Bronchial smooth muscle cell (primary cell): ENCODE results near the gene GAGE12D. TPM values are rescaled to one million over a fixed set of nuclear protein-coding genes. Genes with fewer than 3 reads are reported as not detected.

ENCODE experiments used
- total RNA-seq: library from RNA; depleted of rRNA; stranded (reverse); fragments of >200 nt; gene quantifications from 2 replicates; pipeline ENCODE4 v1.2.1, GENCODE V29; 2014

The GAGE12D gene, protein sequence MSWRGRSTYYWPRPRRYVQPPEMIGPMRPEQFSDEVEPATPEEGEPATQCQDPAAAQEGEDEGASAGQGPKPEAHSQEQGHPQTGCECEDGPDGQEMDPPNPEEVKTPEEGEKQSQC
- not detected in 2 replicates for total RNA-seq

DNA sequence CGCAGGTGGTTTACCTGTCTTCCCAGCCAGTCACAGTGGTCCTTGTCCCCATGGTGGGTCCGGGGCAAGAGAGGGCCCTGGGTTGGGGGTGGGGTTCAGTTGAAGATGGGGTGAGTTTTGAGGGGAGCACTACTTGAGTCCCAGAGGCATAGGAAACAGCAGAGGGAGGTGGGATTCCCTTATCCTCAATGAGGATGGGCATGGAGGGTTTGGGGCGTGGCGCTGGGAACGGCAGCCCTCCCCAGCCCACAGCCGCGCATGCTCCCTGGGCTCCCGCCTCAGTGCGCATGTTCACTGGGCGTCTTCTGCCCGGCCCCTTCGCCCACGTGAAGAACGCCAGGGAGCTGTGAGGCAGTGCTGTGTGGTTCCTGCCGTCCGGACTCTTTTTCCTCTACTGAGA, at the start of gene GAGE12D:
GAGE12D (plus strand) TSS at position 301 of the 400 bp plus-strand sequence. CDS start 1,155 bp downstream, outside the sequence.

DNA sequence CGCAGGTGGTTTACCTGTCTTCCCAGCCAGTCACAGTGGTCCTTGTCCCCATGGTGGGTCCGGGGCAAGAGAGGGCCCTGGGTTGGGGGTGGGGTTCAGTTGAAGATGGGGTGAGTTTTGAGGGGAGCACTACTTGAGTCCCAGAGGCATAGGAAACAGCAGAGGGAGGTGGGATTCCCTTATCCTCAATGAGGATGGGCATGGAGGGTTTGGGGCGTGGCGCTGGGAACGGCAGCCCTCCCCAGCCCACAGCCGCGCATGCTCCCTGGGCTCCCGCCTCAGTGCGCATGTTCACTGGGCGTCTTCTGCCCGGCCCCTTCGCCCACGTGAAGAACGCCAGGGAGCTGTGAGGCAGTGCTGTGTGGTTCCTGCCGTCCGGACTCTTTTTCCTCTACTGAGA, 9.7 kb upstream of the GAGE12D start, which contains the start of gene GAGE12C:
GAGE12C (plus strand) TSS at position 301 of the 400 bp plus-strand sequence. CDS start 1,155 bp downstream, outside the sequence.

DNA sequence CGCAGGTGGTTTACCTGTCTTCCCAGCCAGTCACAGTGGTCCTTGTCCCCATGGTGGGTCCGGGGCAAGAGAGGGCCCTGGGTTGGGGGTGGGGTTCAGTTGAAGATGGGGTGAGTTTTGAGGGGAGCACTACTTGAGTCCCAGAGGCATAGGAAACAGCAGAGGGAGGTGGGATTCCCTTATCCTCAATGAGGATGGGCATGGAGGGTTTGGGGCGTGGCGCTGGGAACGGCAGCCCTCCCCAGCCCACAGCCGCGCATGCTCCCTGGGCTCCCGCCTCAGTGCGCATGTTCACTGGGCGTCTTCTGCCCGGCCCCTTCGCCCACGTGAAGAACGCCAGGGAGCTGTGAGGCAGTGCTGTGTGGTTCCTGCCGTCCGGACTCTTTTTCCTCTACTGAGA, 9.5 kb downstream of the GAGE12D start, which contains the start of gene GAGE12E:
GAGE12E (plus strand) TSS at position 301 of the 400 bp plus-strand sequence. CDS start 1,155 bp downstream, outside the sequence.

DNA sequence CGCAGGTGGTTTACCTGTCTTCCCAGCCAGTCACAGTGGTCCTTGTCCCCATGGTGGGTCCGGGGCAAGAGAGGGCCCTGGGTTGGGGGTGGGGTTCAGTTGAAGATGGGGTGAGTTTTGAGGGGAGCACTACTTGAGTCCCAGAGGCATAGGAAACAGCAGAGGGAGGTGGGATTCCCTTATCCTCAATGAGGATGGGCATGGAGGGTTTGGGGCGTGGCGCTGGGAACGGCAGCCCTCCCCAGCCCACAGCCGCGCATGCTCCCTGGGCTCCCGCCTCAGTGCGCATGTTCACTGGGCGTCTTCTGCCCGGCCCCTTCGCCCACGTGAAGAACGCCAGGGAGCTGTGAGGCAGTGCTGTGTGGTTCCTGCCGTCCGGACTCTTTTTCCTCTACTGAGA, 19.0 kb downstream of the GAGE12D start, which contains the start of gene GAGE12F:
GAGE12F (plus strand) TSS at position 301 of the 400 bp plus-strand sequence. CDS start 1,155 bp downstream, outside the sequence.

DNA sequence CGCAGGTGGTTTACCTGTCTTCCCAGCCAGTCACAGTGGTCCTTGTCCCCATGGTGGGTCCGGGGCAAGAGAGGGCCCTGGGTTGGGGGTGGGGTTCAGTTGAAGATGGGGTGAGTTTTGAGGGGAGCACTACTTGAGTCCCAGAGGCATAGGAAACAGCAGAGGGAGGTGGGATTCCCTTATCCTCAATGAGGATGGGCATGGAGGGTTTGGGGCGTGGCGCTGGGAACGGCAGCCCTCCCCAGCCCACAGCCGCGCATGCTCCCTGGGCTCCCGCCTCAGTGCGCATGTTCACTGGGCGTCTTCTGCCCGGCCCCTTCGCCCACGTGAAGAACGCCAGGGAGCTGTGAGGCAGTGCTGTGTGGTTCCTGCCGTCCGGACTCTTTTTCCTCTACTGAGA, 28.6 kb downstream of the GAGE12D start, which contains the start of gene GAGE12G:
GAGE12G (plus strand) TSS at position 301 of the 400 bp plus-strand sequence. CDS start 1,155 bp downstream, outside the sequence.

DNA sequence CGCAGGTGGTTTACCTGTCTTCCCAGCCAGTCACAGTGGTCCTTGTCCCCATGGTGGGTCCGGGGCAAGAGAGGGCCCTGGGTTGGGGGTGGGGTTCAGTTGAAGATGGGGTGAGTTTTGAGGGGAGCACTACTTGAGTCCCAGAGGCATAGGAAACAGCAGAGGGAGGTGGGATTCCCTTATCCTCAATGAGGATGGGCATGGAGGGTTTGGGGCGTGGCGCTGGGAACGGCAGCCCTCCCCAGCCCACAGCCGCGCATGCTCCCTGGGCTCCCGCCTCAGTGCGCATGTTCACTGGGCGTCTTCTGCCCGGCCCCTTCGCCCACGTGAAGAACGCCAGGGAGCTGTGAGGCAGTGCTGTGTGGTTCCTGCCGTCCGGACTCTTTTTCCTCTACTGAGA, 38.1 kb downstream of the GAGE12D start, which contains the start of gene GAGE12H:
GAGE12H (plus strand) TSS at position 301 of the 400 bp plus-strand sequence. CDS start 1,155 bp downstream, outside the sequence.

DNA sequence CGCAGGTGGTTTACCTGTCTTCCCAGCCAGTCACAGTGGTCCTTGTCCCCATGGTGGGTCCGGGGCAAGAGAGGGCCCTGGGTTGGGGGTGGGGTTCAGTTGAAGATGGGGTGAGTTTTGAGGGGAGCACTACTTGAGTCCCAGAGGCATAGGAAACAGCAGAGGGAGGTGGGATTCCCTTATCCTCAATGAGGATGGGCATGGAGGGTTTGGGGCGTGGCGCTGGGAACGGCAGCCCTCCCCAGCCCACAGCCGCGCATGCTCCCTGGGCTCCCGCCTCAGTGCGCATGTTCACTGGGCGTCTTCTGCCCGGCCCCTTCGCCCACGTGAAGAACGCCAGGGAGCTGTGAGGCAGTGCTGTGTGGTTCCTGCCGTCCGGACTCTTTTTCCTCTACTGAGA, 47.7 kb downstream of the GAGE12D start, which contains the start of gene GAGE2A:
GAGE2A (plus strand) TSS at position 301 of the 400 bp plus-strand sequence. CDS start 1,155 bp downstream, outside the sequence.

Other genes with a start within 250 kb of the GAGE12D start
- not detected in 2 replicates for gene GAGE10, start 238.1 kb upstream of the GAGE12D start, total RNA-seq
- gene GAGE12J, start 219.7 kb upstream of the GAGE12D start, total RNA-seq, result not detected in 2 replicates
- gene GAGE13, start 210.2 kb upstream of the GAGE12D start, total RNA-seq, result not detected in 2 replicates
- not detected in 2 replicates for gene GAGE12C, start 9.6 kb upstream of the GAGE12D start, total RNA-seq
- not detected in 2 replicates for gene GAGE12E, start 9.6 kb downstream of the GAGE12D start, total RNA-seq
- gene GAGE12F, start 19.1 kb downstream of the GAGE12D start, total RNA-seq, result not detected in 2 replicates
- not detected in 2 replicates for gene GAGE12G, start 28.7 kb downstream of the GAGE12D start, total RNA-seq
- not detected in 2 replicates for gene GAGE12H, start 38.2 kb downstream of the GAGE12D start, total RNA-seq
- gene GAGE2A, start 47.8 kb downstream of the GAGE12D start, total RNA-seq, result not detected in 2 replicates
- gene GAGE1, start 57.3 kb downstream of the GAGE12D start, total RNA-seq, result not detected in 2 replicates
- gene PAGE1, start 154.3 kb downstream of the GAGE12D start, total RNA-seq, result not detected in 2 replicates